Neutrophil (primary cell): Measurements from ENCODE around the gene PRAME.
"Not testable (repeated sequence)": the region's sequence is repeated elsewhere in the genome, so short reads cannot be mapped to it uniquely, and the experiment has no call there.

Experiments
- H3K27ac ChIP-seq: fragments of 200-600 bp; sonication (generic); 2 replicates; pipeline ENCODE4 v1.5.1; 2016; ENCODE audit warnings: mild to moderate bottlenecking, moderate library complexity
- H3K27me3 ChIP-seq: fragments of 200-600 bp; sonication (generic); 2 replicates; pipeline ENCODE4 v1.6.0; 2016; ENCODE audit warnings: mild to moderate bottlenecking
- H3K36me3 ChIP-seq: fragments of 200-600 bp; sonication (generic); 2 replicates; pipeline ENCODE4 v1.5.1; 2017
- H3K4me1 ChIP-seq, 2 experiments: fragments of 200-600 bp in 1 of 2; sonication (generic) in 1 of 2; 1 replicate in 1 of 2; 2 replicates in 1 of 2; pipeline versions ENCODE4 v1.5.1 to v1.6.1; 2013 to 2016; ENCODE audit warnings: low read depth in 1 of 2, low read length in 1 of 2, mild to moderate bottlenecking in 1 of 2, moderate library complexity in 1 of 2; ENCODE audit not compliant: control insufficient read depth in 1 of 2, insufficient read depth in 1 of 2
- H3K4me3 ChIP-seq, 2 experiments: fragments of 200-600 bp in 1 of 2; sonication (generic) in 1 of 2; 1 replicate in 1 of 2; 2 replicates in 1 of 2; pipeline ENCODE4 v1.5.1; 2013 to 2016; ENCODE audit warnings: low read depth in 1 of 2, low read length in 1 of 2, mild to moderate bottlenecking in 1 of 2, moderate library complexity in 1 of 2
- H3K9me3 ChIP-seq: fragments of 200-600 bp; sonication (generic); 2 replicates; pipeline ENCODE4 v1.5.1; 2016
- TF ChIP-seq, protein P1 (sequence below): fragments of 200-600 bp; sonication (generic); IDR thresholded peaks from 2 replicates; pipeline ENCODE4 v1.5.1; 2016; ENCODE audit warnings: antibody characterized with exemption

Gene PRAME, protein sequence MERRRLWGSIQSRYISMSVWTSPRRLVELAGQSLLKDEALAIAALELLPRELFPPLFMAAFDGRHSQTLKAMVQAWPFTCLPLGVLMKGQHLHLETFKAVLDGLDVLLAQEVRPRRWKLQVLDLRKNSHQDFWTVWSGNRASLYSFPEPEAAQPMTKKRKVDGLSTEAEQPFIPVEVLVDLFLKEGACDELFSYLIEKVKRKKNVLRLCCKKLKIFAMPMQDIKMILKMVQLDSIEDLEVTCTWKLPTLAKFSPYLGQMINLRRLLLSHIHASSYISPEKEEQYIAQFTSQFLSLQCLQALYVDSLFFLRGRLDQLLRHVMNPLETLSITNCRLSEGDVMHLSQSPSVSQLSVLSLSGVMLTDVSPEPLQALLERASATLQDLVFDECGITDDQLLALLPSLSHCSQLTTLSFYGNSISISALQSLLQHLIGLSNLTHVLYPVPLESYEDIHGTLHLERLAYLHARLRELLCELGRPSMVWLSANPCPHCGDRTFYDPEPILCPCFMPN

DNA sequence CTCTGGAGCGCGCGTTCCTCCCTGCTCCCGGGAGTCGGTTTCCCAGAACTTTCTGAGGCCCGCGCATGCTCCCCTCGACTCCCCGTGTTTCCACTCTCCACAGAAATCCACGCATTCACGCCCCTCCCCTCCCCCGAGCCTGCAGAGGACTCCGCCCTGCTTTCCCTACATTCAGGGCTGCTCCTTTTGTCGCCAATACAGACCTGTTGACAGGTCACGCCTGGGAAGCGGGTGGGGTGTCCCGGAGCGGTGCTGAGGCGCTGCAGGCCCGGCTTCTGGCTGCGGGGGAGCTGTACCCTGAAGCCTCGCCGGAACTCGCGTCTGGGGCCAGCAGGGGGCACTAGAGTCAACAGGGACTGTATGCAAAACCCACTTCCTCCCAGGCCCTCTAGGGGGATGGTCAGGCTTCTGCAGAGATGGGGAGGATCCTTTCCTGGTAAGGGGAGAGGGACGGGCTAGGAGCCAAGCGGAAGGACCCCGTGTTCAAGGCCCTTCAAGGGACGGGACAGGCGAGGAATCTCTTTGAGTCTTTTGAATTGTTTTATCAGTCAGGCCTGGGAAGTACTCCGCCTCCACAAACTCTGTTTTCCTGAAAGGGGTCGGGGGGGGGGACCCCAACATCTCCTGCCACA lies at the start of gene PRAME:
PRAME (minus strand) TSS at position 294 of the 632 bp plus-strand sequence. CDS start 2,433 bp downstream, outside the sequence.
- H3K9me3 ChIP-seq: no peaks in the 10 kb centered on the region
- no peaks in the 10 kb centered on the region for H3K36me3 ChIP-seq
- H3K4me1 ChIP-seq: no peaks in the 10 kb centered on the region
- no peak within 1 kb of the TSS for H3K27ac ChIP-seq
- H3K4me3 ChIP-seq: no peak within 1 kb of the TSS
- H3K27me3 ChIP-seq: no peaks in the 10 kb centered on the region
- TF ChIP-seq, protein P1, sequence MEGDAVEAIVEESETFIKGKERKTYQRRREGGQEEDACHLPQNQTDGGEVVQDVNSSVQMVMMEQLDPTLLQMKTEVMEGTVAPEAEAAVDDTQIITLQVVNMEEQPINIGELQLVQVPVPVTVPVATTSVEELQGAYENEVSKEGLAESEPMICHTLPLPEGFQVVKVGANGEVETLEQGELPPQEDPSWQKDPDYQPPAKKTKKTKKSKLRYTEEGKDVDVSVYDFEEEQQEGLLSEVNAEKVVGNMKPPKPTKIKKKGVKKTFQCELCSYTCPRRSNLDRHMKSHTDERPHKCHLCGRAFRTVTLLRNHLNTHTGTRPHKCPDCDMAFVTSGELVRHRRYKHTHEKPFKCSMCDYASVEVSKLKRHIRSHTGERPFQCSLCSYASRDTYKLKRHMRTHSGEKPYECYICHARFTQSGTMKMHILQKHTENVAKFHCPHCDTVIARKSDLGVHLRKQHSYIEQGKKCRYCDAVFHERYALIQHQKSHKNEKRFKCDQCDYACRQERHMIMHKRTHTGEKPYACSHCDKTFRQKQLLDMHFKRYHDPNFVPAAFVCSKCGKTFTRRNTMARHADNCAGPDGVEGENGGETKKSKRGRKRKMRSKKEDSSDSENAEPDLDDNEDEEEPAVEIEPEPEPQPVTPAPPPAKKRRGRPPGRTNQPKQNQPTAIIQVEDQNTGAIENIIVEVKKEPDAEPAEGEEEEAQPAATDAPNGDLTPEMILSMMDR: no peak

DNA sequence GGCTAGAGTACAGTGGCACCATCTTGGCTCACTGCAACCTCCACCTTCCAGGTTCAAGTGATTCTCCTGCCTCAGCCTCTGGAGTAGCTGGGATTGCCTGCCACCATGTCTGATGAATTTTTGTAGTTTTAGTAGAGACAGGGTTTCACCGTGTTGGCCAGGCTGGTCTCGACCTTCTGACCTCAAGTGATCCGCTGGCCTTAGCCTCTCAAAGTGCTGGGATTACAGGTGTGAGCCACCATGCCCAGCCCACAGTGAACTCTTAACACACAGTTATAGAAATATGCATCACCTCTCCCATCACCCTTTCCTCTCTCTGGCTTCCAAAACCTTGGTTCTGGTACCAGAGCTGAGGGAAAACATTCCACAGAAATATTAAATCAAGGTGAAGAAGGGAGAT lies 49.0 kb upstream of the PRAME start:
- not testable (repeated sequence) for H3K4me1 ChIP-seq, H3K4me3 ChIP-seq, H3K9me3 ChIP-seq, H3K36me3 ChIP-seq, H3K27ac ChIP-seq, H3K27me3 ChIP-seq

DNA sequence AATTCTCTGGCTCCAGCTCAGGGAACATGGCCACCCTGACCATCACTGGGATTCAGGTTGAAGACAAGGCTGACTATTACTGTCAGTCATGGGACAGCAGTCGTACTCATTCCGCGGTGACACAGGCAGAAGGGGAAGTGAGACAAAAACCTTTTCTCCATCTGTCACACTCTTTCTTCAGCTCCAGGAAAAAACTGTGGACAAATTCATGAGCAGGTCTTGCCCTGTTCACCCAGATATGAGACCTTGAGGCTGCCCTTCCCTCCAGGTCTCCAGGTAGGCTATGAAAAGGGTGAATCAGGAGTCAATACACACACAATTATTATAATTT lies 46.0 kb upstream of the PRAME start:
- Histone ChIP-seq H3K27me3 (no peaks in the 10 kb centered on the region), H3K4me3 (no peak overlapping the region), H3K9me3 (no peaks in the 10 kb centered on the region), H3K4me1 (no peaks in the 10 kb centered on the region), H3K36me3 (no peaks in the 10 kb centered on the region), H3K27ac (no peak overlapping the region)
- TF ChIP-seq, protein P1: no peak

DNA sequence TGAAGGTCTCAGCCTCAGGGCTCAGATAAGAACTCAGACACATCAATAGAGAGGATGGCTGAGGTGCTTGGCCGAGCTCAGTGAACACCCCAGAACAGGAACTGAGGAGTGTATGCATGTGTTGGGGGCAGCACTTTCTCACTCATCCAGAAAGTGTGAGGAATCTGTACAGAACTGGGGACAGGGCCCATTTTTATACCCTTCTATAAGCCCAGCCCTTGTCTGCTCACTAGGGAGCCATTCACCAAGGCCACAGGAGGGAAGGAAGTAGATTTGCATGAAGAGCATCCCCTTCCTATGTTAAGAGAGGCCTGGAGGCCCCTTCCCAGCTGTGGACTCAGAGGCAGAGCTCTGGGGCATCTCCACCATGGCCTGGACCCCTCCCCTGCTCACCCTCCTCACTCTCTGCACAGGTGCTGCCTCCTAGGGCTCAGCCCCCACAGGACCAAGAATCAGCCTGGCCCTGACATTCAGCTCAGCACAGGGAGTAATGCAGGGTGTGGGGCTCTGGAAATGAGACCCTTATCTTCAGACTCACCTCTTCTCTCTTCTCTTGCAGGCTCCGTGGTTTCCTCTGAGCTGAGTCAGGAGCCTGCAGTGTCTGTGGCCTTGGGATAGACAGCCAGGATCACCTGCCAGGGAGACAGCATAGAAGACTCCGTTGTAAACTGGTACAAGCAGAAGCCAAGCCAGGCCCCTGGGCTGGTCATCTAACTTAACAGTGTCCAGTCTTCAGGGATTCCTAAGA lies 45.4 kb upstream of the PRAME start:
- Histone ChIP-seq H3K27me3 (no peaks in the 10 kb centered on the region), H3K36me3 (no peaks in the 10 kb centered on the region), H3K9me3 (no peaks in the 10 kb centered on the region), H3K27ac (no peak overlapping the region), H3K4me1 (no peaks in the 10 kb centered on the region), H3K4me3 (no peak overlapping the region)
- TF ChIP-seq, protein P1: no peak

DNA sequence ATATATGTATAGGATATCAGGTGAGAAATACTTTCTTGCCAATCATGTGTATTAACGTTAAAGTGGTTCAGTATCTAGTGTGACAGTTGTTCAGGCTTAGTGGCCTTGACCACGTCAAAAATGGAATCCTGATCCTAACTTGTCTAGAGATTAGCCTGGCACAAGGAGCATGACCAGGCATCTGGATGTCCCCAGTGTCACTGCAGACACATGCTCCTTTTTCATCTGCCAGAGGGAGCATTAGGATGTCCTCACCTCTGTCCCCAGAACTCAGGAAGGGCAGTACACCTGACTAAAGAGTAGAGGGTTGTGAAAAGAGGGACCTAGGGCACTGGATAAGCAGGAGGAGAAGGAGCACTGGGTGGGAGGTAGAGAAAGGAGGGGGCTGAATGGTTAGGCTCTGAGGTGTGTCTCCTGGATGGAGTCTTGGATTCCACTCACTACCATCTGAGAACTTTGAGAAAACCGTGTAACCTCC lies 44.4 kb upstream of the PRAME start:
- TF ChIP-seq, protein P1: no peak
- no peak overlapping the region for H3K4me3 ChIP-seq
- no peak overlapping the region for H3K27ac ChIP-seq

More for the DNA sequence above, 44.4 kb upstream of the PRAME start:
- Histone ChIP-seq H3K9me3 (no peaks in the 10 kb centered on the region), H3K4me1 (no peaks in the 10 kb centered on the region), H3K27me3 (no peaks in the 10 kb centered on the region), H3K36me3 (no peaks in the 10 kb centered on the region)
